NCI-H82 (cell line): Measurements from ENCODE around the gene ZNF775.

Source experiments
- DNase-seq: peaks from one replicate; lab custom pipeline; 2025; lab: John Stamatoyannopoulos, UW

The ZNF775 gene

GRCh38 chr7:150401424-150401790 lies 22.3 kb downstream of the ZNF775 start:
- DNase-seq: no peak

DNA sequence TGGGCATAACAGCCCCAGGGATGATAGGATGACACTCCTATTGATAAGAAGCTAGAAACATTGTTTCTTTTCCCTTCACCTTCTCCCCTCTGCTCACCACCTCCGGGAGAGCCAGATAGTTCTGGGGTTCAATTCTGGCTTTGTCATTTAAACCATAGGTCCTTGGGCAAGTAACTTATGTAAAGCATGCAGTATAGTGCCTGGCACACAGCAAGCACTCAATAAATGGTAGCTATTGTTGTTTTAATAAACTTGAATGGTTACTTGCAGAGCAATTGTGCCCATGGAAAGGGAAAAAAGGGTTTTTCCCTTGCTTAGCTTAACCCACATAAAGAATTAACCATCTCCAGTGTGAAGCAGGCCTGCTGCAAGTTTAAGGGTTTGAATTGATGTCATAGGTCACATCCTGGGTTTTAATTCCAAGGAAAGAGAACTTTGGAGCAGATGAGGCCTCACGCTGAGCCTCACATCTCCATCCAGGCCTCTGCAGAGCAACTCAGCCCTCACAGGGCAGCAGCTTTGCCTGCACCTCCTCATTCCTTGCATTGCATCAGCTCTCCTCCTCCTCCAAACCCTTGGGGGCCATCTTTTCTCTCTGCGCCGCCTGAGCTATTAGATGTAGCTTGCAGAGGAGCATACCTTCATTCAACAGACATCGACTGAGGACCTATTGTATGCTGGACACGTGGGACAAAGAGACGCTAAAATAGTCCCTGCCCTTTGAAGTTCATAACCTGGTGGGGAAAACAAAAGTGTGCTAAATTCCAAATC lies 22.9 kb downstream of the ZNF775 start:
- no peak for DNase-seq

DNA sequence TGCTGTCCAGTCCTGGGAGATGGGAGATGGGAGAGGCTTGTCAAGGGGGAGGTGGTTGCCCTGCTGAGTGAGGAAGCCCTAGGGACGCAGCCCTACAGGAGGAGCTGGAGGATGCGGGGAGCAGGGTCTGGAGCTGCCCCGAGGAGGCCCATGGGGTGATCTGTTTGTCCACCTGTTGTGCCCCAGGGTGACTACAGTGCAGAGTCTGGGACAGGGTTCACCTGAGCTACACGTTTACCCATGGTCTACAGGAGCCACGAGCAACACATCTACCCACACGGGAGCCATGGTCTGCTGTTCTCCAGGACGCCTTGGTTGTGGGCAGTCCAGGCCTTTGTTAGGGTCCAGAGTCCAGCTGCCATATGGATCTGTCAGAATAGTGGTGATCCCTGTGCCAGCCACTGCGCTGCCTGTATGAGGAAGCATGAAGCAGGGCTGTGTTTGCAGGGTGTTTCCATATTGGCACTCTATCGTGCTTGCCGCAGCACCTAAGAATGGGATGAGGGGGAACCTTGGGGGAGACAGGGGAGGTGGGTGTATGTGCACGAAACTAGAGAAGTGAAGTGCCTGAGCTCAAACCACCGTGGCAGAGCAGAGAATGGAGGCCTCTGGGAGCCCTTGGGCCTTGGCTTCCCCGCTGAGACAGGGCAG lies 23.7 kb downstream of the ZNF775 start:
- no peak for DNase-seq

- DNase-seq: no peak
Observed at GRCh38 chr7:150403376-150404171, 24.4 kb downstream of the ZNF775 start.

DNA sequence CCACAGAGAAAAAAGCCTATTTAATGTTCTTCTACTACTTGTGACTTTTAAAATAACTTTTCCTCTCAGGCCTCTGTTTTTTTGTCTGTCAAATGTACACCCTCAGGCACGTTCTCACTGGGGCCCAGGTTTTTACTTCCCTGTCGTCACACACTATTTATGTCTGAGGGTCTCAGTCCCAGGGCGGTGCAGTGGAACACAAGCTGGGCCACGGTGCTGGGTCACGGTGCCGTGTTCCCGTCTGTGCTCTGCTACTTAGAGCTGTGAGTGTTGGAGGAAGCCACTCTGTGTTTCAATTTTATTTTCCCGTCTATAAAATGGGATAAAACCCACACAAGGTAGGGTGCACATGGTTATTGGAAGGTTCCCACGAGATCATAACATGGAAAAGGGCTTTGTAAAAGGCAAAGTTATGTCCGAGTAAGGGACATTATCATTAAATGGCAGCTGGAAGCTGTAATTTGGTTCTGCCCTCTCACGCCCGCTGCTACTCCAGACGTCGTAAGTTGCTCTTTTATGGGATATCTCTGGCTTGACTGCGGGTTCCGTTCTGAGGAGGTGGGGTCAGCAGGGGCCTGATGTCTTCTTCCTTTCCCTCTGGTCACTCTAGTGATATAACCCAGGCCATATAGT lies 25.2 kb downstream of the ZNF775 start:
- no peak for DNase-seq

- peak; percentile 87 for DNase-seq
Observed at GRCh38 chr7:150404805-150405583, 25.9 kb downstream of the ZNF775 start.

DNA sequence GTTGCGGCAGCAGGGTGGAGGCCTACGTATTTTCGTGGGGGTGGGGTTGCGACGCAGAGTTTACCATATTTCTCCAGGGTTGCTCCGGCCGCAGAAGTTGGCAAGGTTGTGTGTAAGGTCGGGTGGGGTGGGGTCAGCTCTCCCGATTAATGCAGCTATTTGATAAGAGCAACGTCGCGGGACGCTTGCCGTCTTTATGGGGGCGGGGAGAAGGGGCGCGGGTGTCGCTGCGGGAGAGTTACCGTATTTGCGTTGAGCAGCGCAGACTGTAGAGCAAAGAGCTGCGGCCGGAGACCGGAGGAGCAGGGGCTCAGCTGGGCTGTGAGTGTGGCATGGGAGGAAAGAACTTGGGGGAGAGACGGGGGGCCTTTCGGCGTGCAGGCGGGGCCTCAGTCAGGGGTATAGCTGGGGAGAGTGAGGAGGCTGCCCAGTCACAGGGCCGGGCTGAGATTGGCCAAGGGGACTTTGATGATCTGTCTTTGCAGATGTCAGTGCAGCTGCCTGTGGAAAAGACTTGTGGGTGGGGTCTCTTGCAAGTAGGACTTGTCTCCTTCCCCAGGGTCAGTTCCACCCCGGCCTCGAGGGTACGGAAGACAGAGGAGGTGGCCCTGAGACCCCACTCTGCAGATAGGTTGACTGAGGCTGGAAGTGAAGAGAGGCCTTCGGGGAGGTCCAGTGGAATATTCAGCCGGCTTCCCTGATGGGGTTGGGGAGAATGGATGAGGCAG lies 26.6 kb downstream of the ZNF775 start:
- DNase-seq: peak; percentile 76

GRCh38 chr7:150406312-150406566 lies 27.1 kb downstream of the ZNF775 start:
- no peak for DNase-seq

GRCh38 chr7:150406567-150407421 lies 27.7 kb downstream of the ZNF775 start:
- DNase-seq: no peak

DNA sequence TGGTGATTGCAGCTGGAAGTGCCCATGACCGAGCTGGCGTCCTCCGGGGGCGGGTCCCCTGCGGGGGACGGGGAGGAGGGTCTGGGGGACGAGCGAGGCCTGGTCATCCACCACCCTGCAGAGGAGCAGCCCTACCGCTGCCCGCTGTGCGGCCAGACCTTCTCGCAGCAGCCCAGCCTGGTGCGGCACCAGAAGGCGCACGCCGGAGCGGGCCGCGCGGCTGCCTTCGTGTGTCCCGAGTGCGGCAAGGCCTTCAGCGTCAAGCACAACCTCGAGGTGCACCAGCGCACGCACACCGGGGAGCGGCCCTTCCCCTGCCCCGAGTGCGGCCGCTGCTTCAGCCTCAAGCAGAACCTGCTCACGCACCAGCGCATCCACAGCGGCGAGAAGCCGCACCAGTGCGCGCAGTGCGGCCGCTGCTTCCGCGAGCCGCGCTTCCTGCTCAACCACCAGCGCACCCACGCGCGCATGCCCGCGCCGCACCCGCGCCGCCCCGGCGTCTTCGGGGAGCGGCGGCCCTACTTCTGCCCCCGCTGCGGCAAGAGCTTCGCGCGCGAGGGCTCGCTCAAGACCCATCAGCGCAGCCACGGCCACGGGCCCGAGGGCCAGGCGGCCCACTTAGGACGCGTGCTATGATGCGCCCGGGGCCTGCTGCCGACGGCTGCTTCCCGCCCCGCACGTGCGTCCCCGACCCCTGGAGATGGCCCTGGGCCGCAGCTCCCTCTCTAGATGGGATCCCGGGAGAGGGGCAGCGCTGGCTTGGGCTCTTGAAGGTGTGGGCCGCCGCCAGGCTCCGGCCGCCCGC lies 28.7 kb downstream of the ZNF775 start:
- no peak for DNase-seq

GRCh38 chr7:150408393-150409299 lies 29.5 kb downstream of the ZNF775 start:
- no peak for DNase-seq

- no peak for DNase-seq
Observed at GRCh38 chr7:150409300-150410030, 30.3 kb downstream of the ZNF775 start.

- no peak for DNase-seq
Observed at GRCh38 chr7:150410131-150410530, 31.0 kb downstream of the ZNF775 start.

- DNase-seq: no peak
Observed at GRCh38 chr7:150410680-150411346, 31.7 kb downstream of the ZNF775 start.

- no peak for DNase-seq
Observed at GRCh38 chr7:150411606-150412005, 32.5 kb downstream of the ZNF775 start.

DNA sequence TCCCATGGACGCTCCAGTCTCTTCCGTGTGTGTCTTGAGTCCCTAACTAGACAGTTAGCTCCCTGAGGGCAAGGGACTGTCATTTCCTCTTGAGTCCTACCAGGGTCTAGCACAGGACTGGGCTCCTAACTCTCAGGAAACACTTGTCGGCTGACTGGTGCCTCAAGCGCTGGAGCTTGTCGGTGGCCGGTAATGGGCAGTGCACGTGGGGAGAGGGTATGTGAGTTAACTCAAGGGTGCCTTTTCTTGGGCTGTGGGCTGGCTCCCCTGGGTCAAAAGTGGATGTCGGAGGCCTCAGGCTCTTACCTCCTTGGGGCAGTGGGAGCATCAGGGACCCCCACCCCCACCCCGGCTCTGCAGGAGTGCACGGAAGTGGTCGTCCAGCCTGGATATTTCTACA lies 32.9 kb downstream of the ZNF775 start:
- DNase-seq: no peak
